ENCODE data around the gene CSNK1G2. TPM values are rescaled to one million over a fixed set of nuclear protein-coding genes. Genes with fewer than 3 reads are reported as not detected.

CSNK1G2 gene
- total RNA-seq, 1 experiment from 2014 or later = 100.0 TPM

- Histone ChIP-seq H4K20me1 (ENCODE audit: control insufficient read depth, insufficient read depth, insufficient read length) (no peaks in the 10 kb centered on the region), H3K9me3 (ENCODE audit: control insufficient read depth, low read depth, low read length) (no peaks in the 10 kb centered on the region), H3K79me1 (ENCODE audit: insufficient read depth, low read depth, low read length, poor library complexity, severe bottlenecking) (no peaks in the 10 kb centered on the region), H3K27me3 (ENCODE audit: insufficient read depth, low read length) (no peaks in the 10 kb centered on the region), H3K56ac (ENCODE audit: insufficient read length, low read depth, low read length) (no peak overlapping the region), H4K5ac (ENCODE audit: insufficient read length, low read depth, low read length) (no peak overlapping the region), H3K18ac (ENCODE audit: insufficient read length, low read depth, low read length) (no peak overlapping the region), H4K8ac (replicated peaks; ENCODE audit: insufficient read length, low read depth, low read length) (no peak overlapping the region), H3T11ph (ENCODE audit: low read length) (no peak overlapping the region), H3K27ac (ENCODE audit: insufficient read length, low read depth, low read length) (no peak overlapping the region), H3K79me2 (ENCODE audit: insufficient read depth, low read length) (no peaks in the 10 kb centered on the region), H2AFZ (ENCODE audit: low read length) (no peak overlapping the region), H2BK20ac (ENCODE audit: low read depth, low read length, poor library complexity, severe bottlenecking) (no peak overlapping the region), H4K91ac (ENCODE audit: insufficient read length, low read depth, low read length) (no peak overlapping the region), H2AK5ac (ENCODE audit: insufficient read length, low read length) (no peak overlapping the region), H3K23ac (ENCODE audit: insufficient read length, low read depth, low read length) (no peak overlapping the region), H2BK120ac (ENCODE audit: low read depth, low read length, poor library complexity, severe bottlenecking) (no peak overlapping the region), H3K4me2 (ENCODE audit: insufficient read depth, insufficient read length, low read length) (no peak overlapping the region), H2BK12ac (ENCODE audit: insufficient read length, low read depth, low read length) (no peak overlapping the region), H3K4me1 (ENCODE audit: insufficient read depth, low read length) (no peaks in the 10 kb centered on the region), H2BK15ac (ENCODE audit: low read depth, low read length) (no peak overlapping the region), H3K9ac (ENCODE audit: extremely low read depth, insufficient read length, low read length) (no peak overlapping the region), H3K23me2 (ENCODE audit: insufficient read length, low read depth, low read length, poor library complexity, severe bottlenecking) (no peaks in the 10 kb centered on the region), H3K4ac (ENCODE audit: low read depth, low read length) (no peak overlapping the region), H2BK5ac (ENCODE audit: insufficient read length, low read length) (no peak overlapping the region), H3K14ac (ENCODE audit: insufficient read depth, low read length) (no peak overlapping the region)
- WGBS (ENCODE audit: extremely low coverage, insufficient read length, low lambda C conversion rate) = no CpG with 5 or more reads among the region's 4 CpGs
- no peak for DNase-seq
- H3K4me1 Mint-ChIP-seq = 0 out of 4 replicates have a peak, but pooled peaks cover 0 to 3% of the 10 kb centered on the region in 2 experiments
- no peak overlapping the region for H3K4me3 Mint-ChIP-seq
- H3K9me3 Mint-ChIP-seq = peaks cover 9 to 13% of the 10 kb centered on the region in 2 experiments
- H3K36me3 Mint-ChIP-seq (ENCODE audit: insufficient read depth in 1 of 3, low read depth in 3 of 3) = peaks cover 0 to 5% (median 4%) of the 10 kb centered on the region in 3 experiments; a peak in 6 of 7 replicates
- H3K27me3 Mint-ChIP-seq (ENCODE audit: low read depth) = peaks cover 13% of the 10 kb centered on the region
- no peak overlapping the region; a peak in 1 of 7 replicates for H3K27ac Mint-ChIP-seq
- TF ChIP-seq CTCF (conservative IDR thresholded peaks at IDR 0.05) = no peak
Observed at GRCh38 chr19:2021453-2022140, 80.6 kb downstream of the CSNK1G2 start.
